Measurements from ENCODE around the gene KCNJ9. TPM values are rescaled to one million over a fixed set of nuclear protein-coding genes. Genes with fewer than 3 reads are reported as not detected.

KCNJ9 gene
- total RNA-seq, 1 experiment from 2014 or later: 0.09 TPM

GRCh38 chr1:160083968-160084770, 2.8 kb downstream of the KCNJ9 start:
- TF ChIP-seq, protein P1, sequence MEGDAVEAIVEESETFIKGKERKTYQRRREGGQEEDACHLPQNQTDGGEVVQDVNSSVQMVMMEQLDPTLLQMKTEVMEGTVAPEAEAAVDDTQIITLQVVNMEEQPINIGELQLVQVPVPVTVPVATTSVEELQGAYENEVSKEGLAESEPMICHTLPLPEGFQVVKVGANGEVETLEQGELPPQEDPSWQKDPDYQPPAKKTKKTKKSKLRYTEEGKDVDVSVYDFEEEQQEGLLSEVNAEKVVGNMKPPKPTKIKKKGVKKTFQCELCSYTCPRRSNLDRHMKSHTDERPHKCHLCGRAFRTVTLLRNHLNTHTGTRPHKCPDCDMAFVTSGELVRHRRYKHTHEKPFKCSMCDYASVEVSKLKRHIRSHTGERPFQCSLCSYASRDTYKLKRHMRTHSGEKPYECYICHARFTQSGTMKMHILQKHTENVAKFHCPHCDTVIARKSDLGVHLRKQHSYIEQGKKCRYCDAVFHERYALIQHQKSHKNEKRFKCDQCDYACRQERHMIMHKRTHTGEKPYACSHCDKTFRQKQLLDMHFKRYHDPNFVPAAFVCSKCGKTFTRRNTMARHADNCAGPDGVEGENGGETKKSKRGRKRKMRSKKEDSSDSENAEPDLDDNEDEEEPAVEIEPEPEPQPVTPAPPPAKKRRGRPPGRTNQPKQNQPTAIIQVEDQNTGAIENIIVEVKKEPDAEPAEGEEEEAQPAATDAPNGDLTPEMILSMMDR (conservative IDR thresholded peaks at IDR 0.05): peak; percentile 92
- Histone ChIP-seq H3K9ac (ENCODE audit: extremely low read depth, insufficient read length, low read length) (no peak overlapping the region), H3K23ac (ENCODE audit: insufficient read length, low read depth, low read length) (no peak overlapping the region), H3K79me2 (ENCODE audit: insufficient read depth, low read length) (no peaks in the 10 kb centered on the region), H3K27me3 (ENCODE audit: insufficient read depth, low read length) (peaks cover 7% of the 10 kb centered on the region; the same call in 1 of the 2 replicates), H2BK15ac (ENCODE audit: low read depth, low read length) (no peak overlapping the region), H2AK5ac (ENCODE audit: insufficient read length, low read length) (no peak overlapping the region), H4K20me1 (ENCODE audit: control insufficient read depth, insufficient read depth, insufficient read length) (no peaks in the 10 kb centered on the region), H3K4me2 (ENCODE audit: insufficient read depth, insufficient read length, low read length) (peak overlapping the region; percentile 3), H3K27ac (ENCODE audit: insufficient read length, low read depth, low read length) (no peak overlapping the region), H3K9me3 (ENCODE audit: control insufficient read depth, low read depth, low read length) (no peaks in the 10 kb centered on the region), H2BK12ac (ENCODE audit: insufficient read length, low read depth, low read length) (no peak overlapping the region), H3K79me1 (ENCODE audit: insufficient read depth, low read depth, low read length, poor library complexity, severe bottlenecking) (no peaks in the 10 kb centered on the region), H3K14ac (ENCODE audit: insufficient read depth, low read length) (no peak overlapping the region), H2BK5ac (ENCODE audit: insufficient read length, low read length) (no peak overlapping the region), H3K18ac (ENCODE audit: insufficient read length, low read depth, low read length) (peak overlapping the region; percentile 1), H4K91ac (ENCODE audit: insufficient read length, low read depth, low read length) (no peak overlapping the region), H3K56ac (ENCODE audit: insufficient read length, low read depth, low read length) (no peak overlapping the region), H3K4ac (ENCODE audit: low read depth, low read length) (no peak overlapping the region), H2AFZ (ENCODE audit: low read length) (no peak overlapping the region), H3T11ph (ENCODE audit: low read length) (no peak overlapping the region), H3K23me2 (ENCODE audit: insufficient read length, low read depth, low read length, poor library complexity, severe bottlenecking) (no peaks in the 10 kb centered on the region), H4K8ac (replicated peaks; ENCODE audit: insufficient read length, low read depth, low read length) (no peak overlapping the region), H2BK20ac (ENCODE audit: low read depth, low read length, poor library complexity, severe bottlenecking) (no peak overlapping the region), H4K5ac (ENCODE audit: insufficient read length, low read depth, low read length) (no peak overlapping the region), H2BK120ac (ENCODE audit: low read depth, low read length, poor library complexity, severe bottlenecking) (no peak overlapping the region), H3K4me1 (ENCODE audit: insufficient read depth, low read length) (no peaks in the 10 kb centered on the region; the same call in 1 of the 2 replicates)
- Mint-ChIP-seq H3K36me3 (ENCODE audit: insufficient read depth in 1 of 3, low read depth in 3 of 3) (peaks cover 4 to 21% (median 6%) of the 10 kb centered on the region in 3 experiments; a peak in 5 of 7 replicates), H3K4me3 (peak overlapping the region; percentile 23 to 46; a peak in 3 of 5 replicates), H3K9me3 (no peaks in the 10 kb centered on the region; a peak in 1 of 5 replicates), H3K27me3 (ENCODE audit: low read depth) (peaks cover 69% of the 10 kb centered on the region), H3K4me1 (peaks cover 9 to 10% of the 10 kb centered on the region in 2 experiments), H3K27ac (peak overlapping the region in 1 of 3 experiments; percentile 39; a peak in 1 of 7 replicates)
- WGBS (ENCODE audit: extremely low coverage, insufficient read length, low lambda C conversion rate): no CpG with 5 or more reads among the region's 96 CpGs
- DNase-seq: peak; percentile 92
